T-helper 1 cell treated with Interleukin-12 subunit alpha and Interleukin-12 subunit beta and Interleukin-4 antibody, amounts not matched to agents 30 ng/mL and 1 ng/mL, for 36 hours (primary cell): Measurements from ENCODE around the gene LSM12. TPM values are rescaled to one million over a fixed set of nuclear protein-coding genes. Genes with fewer than 3 reads are reported as not detected.
"Not testable (repeated sequence)": the region's sequence is repeated elsewhere in the genome, so short reads cannot be mapped to it uniquely, and the experiment has no call there.

Experiments used
- intact Hi-C: fragments of 100-400 bp; cut with micrococcal nuclease; formaldehyde crosslinking; loops from one replicate; pipeline ENCODE4 v1.15.1; 2024
- total RNA-seq: library from RNA; stranded (reverse); gene quantifications from 2 replicates; pipeline ENCODE4 v1.2.3, GENCODE V29; 2022

Gene LSM12
- total RNA-seq, 1 donor from 2014 or later: 66.4 TPM

DNA sequence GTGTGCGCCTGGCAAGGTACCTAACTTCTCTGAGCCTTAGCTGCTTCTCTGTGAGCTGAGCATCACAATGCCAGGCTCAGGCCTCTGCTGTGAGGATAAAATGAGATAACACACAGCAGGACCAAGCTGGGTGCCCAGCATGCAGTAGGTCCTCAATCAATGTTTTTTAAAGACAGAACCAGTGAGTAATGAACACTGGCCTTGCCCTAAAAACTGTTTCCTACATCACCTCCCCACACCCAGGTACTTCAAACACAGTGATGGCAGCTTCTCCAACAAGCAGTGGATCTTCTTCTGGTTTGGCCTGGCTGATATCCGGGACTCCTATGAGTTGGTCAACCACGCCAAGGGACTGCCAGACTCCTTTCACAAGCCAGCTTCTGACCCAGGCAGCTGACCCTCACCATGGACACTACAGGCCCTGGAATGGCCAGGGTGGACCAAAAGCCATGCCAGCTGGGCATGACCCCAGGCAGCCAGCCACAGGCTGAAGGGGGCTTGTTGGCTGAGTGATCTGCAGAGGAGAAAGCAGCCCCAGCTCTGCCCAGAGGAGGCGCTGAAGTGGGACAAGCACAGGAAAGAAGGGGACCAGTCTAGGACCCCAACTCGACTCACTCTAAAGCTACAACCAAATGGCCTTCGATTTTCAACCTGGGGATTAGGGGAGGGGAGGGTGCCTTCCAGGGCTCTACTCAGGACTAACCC is 58.1 kb downstream of the LSM12 start:
- intact Hi-C loops: loop anchor here (5.0 to 10.0 kb wide), 2 partner anchors 231 to 524 kb away; partner anchors contain the start of genes DHX8 and DUSP3

DNA sequence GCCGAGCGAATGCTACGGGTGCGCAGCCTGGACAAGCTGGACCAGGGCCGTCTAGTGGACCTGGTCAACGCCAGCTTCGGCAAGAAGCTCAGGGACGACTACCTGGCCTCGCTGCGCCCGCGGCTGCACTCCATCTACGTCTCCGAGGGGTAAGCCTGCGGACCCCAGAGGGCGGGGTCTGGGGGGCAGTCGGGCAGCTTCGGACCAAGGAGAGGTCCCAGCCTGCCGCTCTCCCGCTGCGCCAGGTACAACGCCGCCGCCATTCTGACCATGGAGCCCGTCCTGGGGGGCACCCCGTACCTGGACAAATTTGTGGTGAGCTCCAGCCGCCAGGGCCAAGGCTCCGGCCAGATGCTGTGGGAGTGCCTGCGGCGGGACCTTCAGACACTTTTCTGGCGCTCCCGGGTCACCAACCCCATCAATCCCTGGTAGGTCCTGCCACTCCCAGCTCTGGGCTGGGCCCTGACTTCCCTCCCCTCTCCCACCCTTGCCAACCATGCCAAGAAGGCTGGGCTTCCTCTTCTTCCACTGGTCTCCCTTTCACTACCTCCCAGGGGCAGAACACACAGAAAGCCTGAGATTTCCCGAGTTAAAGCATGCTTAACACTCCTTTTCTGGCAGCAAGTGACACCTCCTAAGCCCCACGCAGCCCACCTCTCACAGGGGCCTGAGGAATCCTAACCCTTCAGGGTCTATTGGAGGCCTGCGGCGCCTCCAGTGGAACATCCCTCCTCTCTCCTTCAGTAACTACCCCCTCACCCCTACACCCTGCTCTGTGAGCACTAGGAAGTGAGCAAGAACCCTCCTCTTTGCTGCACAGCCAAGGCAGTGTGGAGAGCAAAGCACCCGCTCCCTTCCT is 58.9 kb downstream of the LSM12 start:
- intact Hi-C loops: loop anchor here (1.0 to 10.0 kb wide), 7 partner anchors 34 to 619 kb away; partner anchors contain the start of genes DHX8, DUSP3, G6PC3 and HROB

DNA sequence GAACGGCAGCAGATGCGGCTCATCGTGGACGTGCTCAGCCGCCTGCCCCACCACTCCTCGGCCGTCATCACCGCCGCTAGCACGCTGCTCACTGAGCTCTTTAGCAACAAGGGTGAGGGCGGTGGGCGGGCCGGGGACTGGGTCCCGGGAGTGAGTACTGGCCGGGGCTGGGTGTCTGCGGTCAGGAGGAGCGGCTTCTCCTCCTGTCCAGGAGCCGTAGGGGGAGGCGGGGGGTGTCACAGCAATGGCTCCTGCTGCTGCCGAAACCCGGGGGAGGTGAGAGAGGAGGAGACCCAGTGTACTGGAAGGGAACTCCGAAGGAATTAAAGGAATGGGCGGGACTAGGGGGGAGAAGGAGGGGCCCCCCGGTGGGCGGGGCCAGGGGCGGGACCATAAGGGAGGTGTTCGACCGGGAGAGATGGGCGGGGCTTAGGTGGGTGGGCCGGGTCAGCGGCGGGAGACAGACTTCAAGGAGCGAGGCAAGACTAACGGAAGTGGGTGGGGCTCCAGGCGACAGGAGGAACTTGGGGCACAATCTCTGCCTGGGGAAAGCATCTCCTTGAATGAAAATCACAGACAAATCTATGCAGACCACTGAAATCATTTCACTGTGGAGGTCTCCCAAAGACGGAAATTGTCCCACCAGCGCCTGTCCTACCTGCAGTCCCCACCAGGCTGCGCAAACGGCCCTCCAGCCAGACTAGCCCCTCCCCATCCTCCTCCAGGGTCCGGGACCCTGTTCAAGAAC is 59.7 kb downstream of the LSM12 start:
- intact Hi-C loops: loop anchor here (1.0 to 10.0 kb wide), 11 partner anchors 8 to 618 kb away; partner anchors contain the start of genes DHX8, DUSP3, G6PC3 and HDAC5

DNA sequence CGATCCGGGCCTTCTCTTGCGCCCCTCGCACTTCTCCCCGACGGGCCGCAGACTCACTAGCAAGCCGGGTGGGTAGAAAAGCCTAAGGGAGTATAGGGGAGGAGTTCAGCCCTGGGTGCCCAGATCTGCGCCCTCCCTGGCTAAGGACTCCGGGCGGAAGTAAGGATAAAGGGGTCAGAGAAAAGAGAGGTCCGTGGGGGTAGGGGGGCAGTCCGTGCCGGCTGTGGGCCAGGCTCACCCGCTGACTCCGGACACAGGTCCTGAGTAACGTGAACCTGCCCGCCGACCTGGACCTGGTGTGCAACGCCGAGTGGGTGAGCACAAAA is 60.2 kb downstream of the LSM12 start:
- intact Hi-C loops: loop anchor here (1.0 to 10.0 kb wide), 10 partner anchors 8 to 617 kb away; partner anchors contain the start of genes DHX8, DUSP3, G6PC3 and HDAC5

DNA sequence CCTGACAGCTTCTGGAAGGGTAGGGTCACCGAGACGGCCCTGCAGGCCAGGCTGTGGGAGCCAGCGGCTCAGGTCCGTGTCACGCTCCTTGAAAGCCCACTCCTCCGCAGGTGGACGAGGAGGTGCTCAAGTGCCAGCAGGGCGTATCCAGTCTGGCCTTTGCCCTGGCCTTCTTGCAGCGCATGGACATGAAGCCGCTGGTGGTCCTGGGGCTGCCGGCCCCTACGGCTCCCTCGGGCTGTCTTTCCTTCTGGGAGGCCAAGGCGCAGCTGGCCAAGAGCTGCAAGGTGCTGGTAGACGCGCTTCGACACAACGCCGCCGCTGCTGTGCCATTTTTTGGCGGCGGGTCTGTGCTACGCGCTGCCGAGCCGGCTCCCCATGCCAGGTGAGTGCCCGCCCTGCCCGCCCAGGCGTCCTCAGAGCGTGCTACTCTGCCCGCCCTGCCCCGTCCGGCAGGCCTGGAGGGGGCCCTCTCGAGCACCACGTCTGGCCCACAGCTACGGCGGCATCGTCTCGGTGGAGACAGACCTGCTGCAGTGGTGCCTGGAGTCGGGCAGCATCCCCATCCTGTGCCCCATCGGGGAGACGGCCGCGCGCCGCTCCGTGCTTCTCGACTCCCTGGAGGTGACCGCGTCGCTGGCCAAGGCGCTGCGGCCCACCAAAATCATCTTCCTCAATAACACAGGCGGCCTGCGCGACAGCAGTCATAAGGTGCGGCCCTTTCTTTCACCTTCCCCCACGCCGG is 60.8 kb downstream of the LSM12 start:
- intact Hi-C loops: loop anchor here (1.0 to 10.0 kb wide), 10 partner anchors 9 to 617 kb away; partner anchors contain the start of genes DHX8, DUSP3, G6PC3 and HDAC5

DNA sequence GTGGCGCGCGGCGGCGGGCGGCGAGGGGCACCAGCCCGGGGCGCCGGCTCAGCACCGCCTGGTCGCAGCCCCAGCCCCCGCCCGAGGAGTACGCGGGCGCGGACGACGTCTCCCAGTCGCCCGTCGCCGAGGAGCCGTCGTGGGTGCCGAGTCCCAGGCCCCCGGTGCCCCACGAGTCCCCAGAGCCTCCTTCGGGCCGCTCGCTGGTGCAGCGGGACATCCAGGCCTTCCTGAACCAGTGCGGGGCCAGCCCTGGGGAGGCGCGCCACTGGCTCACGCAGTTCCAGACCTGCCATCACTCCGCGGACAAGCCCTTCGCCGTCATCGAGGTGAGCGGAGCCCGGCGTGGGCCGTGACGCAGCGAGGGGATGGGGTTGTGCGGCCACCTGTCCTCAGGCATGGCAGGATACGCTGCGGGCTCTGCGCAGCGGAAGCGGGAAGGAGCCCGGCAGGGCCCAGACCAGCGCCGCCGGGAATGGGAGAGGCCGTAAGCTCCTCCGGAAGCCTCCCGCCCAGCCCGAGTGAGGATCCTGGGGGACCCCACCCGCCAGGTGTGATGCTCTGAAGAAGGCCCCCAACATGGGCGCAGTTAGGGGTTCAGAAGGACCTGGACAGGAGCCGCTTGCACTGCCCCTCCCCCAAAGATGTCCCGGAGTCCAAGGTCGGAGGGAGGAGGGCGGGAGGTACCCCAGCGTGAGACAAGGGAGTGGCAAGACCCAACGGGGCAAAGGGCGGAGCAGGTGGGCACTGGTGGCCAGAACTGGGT is 61.5 kb downstream of the LSM12 start:
- intact Hi-C loops: loop anchor here (5.0 to 10.0 kb wide), 2 partner anchors 228 to 520 kb away; partner anchors contain the start of genes DHX8 and DUSP3

DNA sequence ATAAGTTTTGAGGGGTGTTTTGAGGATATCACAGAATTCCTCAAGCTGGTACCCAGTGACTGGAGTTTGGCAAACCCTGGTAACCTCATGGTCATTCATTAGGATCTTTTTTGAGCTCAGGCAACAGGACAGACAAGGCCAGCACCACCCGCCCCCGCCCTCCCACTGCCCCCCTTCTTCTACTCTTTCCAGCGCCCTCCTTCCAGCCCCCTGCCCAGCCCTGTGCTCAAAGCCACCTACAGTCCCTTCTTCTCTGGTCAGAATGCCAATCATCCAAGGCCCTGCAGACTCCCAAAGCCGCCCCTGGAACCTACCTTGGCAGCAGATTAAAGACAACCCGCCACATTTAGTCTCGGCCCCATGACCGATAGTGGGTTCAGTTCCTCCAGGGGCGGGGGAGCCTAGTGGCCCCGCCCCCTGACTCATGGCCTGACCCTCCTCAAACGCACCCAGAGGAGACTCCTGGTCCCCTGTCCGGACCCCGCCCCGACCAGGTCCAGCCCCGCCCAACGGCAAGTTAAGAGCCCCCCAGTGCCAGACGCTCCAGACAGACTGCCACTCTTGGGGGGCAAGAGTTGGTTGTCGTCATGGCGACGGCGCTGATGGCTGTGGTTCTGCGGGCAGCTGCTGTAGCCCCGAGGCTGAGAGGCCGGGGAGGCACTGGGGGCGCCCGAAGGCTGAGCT is 62.3 kb downstream of the LSM12 start, which contains the start of gene NAGS:
Gene NAGS, plus strand, starts transcription at position 546 of the 684 bp plus-strand sequence. Its CDS starts 42 bp downstream, at position 588.
- intact Hi-C loops: loop anchor here (10.0 kb wide), 1 partner anchor 519 kb away; the partner anchor contains the start of gene DHX8

DNA sequence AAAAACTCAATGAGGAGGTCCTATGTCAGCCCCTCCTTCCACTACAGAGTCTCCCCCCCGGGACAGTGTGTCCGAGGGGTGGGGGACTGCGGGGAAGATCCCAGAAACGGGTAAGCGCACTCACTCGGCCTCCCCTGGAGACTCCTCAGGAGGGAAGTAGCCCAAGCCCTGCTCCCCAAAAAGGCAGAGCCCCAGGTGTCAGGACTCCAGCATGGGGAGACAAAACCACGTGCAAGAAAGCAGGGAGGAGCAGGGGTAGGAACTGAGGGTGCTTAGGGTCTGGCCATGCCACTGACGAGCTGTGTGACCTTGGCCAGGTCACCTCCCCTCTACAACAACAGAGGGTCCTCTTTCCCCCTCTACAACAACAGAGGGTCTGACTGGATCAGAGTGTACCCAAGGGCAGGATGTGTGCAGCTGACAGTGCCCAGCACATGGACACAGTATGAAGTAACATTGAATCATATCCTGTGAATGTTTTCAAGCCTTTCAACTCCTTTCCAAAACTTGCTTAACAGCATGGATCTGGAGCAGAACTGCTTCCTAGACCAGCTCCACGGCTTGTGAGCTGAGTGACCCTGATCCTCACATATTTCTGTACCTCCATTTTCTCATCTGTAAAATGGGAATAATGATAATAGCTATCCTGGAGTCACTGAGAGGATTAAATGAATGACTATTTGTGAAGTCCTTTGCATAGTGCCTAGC is 64.2 kb downstream of the LSM12 start:
- intact Hi-C loops: loop anchor here (10.0 kb wide), 1 partner anchor 517 kb away; the partner anchor contains the start of gene DHX8

DNA sequence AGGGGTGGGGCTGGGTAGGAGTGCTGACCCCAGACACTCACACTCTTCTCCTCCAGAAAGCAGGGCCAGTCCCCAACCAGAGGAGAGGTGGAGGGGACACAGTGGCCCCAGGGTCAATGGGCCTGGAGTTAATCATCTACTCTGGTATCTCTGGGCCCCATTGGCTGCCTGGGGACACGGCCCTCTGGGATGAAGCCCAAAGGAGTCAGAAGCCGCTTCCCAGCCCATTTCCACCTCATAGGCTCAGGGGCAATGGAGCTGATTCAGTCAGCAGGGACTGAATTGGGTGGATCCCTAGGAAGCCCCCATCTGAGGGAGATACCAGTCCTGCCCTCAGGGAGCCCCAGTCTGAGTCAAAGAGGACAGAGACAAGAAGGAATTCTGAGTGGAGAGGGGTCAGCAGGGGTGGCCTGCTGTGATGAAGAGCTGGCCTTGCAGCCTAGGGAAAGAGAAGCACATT is 65.0 kb downstream of the LSM12 start:
- intact Hi-C loops: loop anchor here (10.0 kb wide), 1 partner anchor 517 kb away; the partner anchor contains the start of gene DHX8

DNA sequence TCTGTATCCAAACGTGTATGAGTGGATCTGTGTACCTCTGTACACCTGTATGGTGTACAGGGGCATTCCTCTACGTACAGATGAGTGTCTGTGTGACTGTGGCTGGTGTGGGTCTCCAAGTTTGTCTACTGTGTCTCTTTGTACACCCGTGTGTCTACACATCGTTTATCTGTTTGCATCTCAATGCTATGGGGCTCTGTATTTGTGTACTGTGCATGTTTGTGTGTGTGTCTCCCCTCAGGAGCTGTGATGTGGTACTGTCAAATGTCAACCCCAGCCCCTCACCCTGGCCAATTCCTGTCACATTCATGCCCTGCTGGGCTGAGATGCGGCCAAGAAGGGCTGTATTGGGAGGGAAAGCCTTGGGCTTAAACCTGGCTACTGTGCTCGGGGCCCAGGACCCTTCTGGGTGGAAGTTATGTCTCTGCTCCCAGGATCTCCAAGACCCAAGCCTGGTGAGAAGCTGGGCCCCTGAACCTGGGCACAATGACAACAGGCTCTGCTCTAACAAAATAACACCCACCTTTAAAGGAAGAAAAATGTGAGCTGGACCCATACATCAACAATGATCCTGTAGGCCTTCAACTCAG is 65.5 kb downstream of the LSM12 start:
- intact Hi-C loops: loop anchor here (10.0 kb wide), 1 partner anchor 516 kb away; the partner anchor contains the start of gene DHX8

DNA sequence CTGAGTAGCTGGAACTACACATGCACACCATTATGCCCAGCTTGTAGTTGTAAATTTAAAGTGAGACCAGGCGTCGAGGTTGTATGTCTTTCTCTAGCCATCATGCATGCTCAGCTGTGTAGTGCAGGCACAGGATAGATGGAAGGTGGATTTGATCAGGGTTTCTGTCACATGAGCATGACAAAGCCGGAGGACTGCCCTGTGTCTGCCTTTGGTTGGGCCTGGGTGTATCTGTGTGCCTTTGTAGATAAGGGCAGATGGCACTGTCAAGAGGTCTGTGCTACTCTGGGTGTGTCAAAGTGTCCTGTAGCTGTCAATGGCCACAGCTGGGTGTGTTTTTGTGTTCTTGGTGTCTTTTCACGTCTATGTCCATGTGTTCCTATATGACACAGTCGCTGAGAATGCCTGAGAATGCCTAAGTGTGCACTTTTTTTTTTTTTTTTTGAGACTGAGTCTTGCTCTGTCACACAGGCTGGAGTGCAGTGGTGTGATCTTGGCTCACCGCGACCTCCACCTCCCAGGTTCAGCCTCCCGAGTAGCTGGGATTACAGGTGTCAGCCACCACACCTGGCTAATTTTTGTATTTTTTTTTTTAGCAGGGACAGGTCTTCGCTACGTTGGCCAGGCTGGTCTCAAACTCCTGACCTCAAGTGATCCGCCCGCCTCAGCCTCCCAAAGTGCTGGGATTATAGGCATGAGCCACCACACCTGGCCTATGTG is 66.2 kb downstream of the LSM12 start:
- intact Hi-C loops: loop anchor here (10.0 kb wide), 1 partner anchor 516 kb away; the partner anchor contains the start of gene DHX8

DNA sequence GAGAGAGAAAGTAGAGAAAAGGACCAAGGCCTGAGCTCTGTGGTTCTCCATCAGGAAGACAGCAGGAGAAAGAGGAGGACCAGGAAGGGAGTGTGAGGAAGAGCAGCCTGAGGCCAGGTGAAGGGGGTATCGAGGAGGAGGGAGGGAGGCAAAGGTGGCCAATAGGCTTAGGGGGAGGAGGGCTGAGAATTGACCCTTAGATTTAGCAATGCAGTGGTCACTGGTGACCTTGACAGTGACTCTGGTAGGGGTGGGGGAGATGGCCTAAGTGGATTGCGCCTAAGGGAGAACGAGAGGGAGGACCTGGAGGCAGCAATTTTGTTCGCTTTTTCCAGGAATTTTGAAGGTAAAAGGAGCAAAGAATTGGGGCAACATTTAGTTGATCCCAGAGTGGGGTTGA is 67.4 kb downstream of the LSM12 start:
- intact Hi-C loops: no loop called here

DNA sequence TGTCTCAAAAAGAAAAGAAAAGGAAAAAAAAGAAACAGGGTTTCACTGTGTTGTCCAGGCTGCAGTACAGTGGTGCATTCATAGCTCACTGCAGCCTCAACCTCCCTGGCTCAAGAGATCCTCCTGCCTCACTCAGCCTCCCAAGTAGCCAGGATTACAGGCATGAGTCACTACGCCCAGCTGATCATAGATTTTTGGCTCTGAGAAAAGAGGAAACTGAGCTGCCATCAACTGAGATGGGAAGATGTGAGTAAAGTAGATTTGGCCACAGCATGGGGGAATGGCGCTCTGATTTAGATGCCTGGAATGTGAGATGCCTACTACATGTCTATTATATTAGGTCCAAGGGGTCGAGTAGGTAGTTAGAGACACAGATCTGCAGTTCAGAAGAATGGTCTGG is 67.9 kb downstream of the LSM12 start:
- intact Hi-C loops: no loop called here

DNA sequence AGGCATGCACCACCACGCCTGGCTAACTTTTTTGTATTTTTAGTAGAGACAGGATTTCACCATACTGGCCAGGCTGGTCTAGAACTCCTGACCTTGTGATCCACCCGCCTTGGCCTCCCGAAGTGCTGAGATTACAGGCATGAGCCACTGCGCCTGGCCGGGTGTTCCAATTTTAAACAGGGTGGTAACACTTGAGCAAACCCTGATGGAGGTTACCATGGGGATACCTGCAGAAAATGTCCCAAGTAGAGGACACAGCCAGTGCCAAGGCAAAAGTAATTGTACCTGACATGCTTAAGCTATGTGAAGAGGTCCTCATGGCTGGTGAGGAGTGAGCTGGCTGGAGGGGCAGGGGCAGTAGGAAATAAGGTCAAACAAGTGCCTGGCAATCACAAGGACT is 69.3 kb downstream of the LSM12 start:
- intact Hi-C loops: not testable (repeated sequence)

DNA sequence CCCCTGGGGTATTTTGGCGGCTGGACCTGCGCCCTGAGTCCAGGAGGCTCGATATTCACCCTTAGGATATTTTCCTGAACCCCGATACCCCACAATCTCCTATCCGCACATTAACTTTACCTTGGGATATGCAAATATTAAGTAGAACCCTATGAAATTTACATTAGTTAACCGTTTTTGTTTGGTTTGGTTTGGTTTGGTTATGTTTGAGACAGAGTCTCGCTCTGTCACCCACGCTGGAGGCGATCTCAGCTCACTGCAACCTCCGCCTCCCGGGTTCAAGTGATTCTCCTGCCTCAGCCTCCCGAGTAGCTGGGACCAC is 71.4 kb downstream of the LSM12 start:
- intact Hi-C loops: loop anchor here (1.0 kb wide), 3 partner anchors 51 to 117 kb away; no protein-coding TSS in a partner anchor

DNA sequence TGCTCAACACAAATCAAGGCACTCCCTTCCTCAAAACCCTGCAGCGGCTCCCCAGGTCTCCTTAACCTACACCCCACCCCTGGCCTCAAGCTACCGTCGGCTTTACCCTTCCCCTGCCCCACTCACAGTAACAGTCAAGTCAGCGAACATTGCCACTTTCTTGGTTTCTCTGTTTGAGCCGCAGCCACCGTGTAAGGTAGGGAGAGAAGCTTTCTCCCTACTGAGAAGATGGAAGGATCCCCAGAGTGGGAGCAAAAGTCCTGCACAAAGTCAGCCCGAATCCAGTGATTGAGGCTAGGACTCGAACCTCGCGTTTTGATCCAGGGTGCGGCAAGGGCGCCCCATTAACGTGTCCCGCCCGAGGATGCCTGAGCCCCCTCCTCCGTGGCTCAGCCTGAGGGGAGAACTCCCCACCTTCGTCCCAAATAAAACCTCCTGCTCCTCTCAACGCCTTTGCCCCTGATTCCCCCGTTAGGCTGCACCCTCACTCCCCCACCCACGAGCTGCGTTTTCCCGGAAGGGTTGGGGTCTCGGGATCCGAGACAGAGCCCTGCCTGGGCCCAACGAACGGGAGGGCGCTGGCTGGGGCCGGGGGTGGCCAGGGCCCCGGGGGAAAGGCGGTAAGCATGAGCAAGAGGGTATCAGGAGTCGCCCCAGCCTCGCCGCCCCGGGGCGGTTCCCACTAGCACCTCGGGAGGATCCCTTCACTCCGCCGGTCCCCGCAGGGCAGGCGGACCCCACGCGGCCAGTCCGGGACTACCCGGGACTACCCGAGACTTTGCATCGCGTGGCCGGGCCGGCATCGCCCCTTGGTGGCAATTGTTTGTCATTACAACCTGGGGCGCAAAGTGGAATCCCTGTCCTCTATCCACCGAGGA is 72.0 kb downstream of the LSM12 start:
- intact Hi-C loops: loop anchor here (1.0 to 5.0 kb wide), 4 partner anchors 48 to 116 kb away; no protein-coding TSS in a partner anchor
